ENCODE data around the gene OBSL1.

DNA sequence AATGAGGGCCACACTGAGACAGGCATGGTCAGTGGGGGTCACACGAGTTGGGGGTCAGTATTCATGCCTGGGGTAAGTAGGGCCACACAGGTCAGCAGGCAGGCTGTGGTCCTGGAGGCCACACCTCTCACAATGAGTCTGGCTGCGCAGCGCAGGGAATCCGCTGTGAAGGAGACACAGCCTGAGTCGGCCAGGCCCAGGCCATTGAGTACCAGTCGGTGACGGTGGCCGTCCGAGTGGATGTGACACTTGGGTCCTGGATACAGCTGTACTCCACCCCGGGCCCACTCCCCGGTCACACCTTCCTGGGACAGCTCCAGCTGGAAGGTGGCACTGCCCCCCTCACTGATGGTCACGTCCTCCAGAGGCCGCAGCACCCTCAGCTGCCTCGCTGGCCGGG is 17.0 kb downstream of the OBSL1 start:
- TF ChIP-seq, protein P1, sequence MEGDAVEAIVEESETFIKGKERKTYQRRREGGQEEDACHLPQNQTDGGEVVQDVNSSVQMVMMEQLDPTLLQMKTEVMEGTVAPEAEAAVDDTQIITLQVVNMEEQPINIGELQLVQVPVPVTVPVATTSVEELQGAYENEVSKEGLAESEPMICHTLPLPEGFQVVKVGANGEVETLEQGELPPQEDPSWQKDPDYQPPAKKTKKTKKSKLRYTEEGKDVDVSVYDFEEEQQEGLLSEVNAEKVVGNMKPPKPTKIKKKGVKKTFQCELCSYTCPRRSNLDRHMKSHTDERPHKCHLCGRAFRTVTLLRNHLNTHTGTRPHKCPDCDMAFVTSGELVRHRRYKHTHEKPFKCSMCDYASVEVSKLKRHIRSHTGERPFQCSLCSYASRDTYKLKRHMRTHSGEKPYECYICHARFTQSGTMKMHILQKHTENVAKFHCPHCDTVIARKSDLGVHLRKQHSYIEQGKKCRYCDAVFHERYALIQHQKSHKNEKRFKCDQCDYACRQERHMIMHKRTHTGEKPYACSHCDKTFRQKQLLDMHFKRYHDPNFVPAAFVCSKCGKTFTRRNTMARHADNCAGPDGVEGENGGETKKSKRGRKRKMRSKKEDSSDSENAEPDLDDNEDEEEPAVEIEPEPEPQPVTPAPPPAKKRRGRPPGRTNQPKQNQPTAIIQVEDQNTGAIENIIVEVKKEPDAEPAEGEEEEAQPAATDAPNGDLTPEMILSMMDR (conservative IDR thresholded peaks at IDR 0.05 in 1 of 2, IDR thresholded peaks at IDR 0.05 in 1 of 2; ENCODE audit: extremely low read depth in 1 of 2, insufficient read depth in 1 of 2, low read depth in 1 of 2, low read length in 2 of 2): no peak
- TF ChIP-seq EZH2 (IDR thresholded peaks at IDR 0.05; ENCODE audit: borderline replicate concordance, low read length): no peak

Data from mammary epithelial cell (primary cell).